H9 (cell line): ENCODE results near the gene PRUNE2. TPM values are rescaled to one million over a fixed set of nuclear protein-coding genes. Genes with fewer than 3 reads are reported as not detected.

Experiments
- DNase-seq: peaks from one replicate; pipeline ENCODE4 v3.0.0-alpha.2; 2017
- H2AFZ ChIP-seq: one replicate; pipeline ENCODE4 v1.6.1; 2013; ENCODE audit warnings: mild to moderate bottlenecking, low read length, control low read depth, moderate library complexity
- H2AK5ac ChIP-seq: 2 replicates; pipeline ENCODE4 v1.6.1; 2013; ENCODE audit warnings: low read length, control low read depth, mixed read lengths; ENCODE audit not compliant: insufficient read length
- H2BK120ac ChIP-seq: one replicate; pipeline ENCODE4 v1.6.1; 2013; ENCODE audit warnings: low read depth, mild to moderate bottlenecking, low read length, control low read depth, inconsistent platforms; ENCODE audit not compliant: poor library complexity, severe bottlenecking
- H2BK12ac ChIP-seq: 2 replicates; pipeline ENCODE4 v1.6.1; 2013; ENCODE audit warnings: low read length, control low read depth, mixed read lengths, low read depth; ENCODE audit not compliant: insufficient read length
- H2BK15ac ChIP-seq: 2 replicates; pipeline ENCODE4 v1.6.1; 2013; ENCODE audit warnings: low read depth, low read length, control low read depth
- H2BK20ac ChIP-seq: one replicate; pipeline ENCODE4 v1.6.1; 2013; ENCODE audit warnings: low read depth, mild to moderate bottlenecking, low read length, control low read depth, inconsistent platforms; ENCODE audit not compliant: poor library complexity, severe bottlenecking
- H2BK5ac ChIP-seq: 2 replicates; pipeline ENCODE4 v1.6.1; 2013; ENCODE audit warnings: low read length, control low read depth, mixed read lengths; ENCODE audit not compliant: insufficient read length
- H3K14ac ChIP-seq: 2 replicates; pipeline ENCODE4 v1.6.1; 2013; ENCODE audit warnings: low read length, control low read depth; ENCODE audit not compliant: insufficient read depth
- H3K18ac ChIP-seq: 2 replicates; pipeline ENCODE4 v1.6.1; 2013; ENCODE audit warnings: low read depth, mild to moderate bottlenecking, mixed read lengths, low read length, control low read depth; ENCODE audit not compliant: insufficient read length
- H3K23ac ChIP-seq: 2 replicates; pipeline ENCODE4 v1.6.1; 2013; ENCODE audit warnings: low read length, control low read depth, mixed read lengths, low read depth; ENCODE audit not compliant: insufficient read length
- H3K23me2 ChIP-seq: 2 replicates; pipeline ENCODE4 v1.6.1; 2013; ENCODE audit warnings: low read depth, mild to moderate bottlenecking, mixed read lengths, low read length, control low read depth; ENCODE audit not compliant: insufficient read length, poor library complexity, severe bottlenecking
- H3K27ac ChIP-seq: 2 replicates; pipeline ENCODE4 v1.5.1; 2013; ENCODE audit warnings: low read length, control low read depth, mixed read lengths, low read depth; ENCODE audit not compliant: insufficient read length
- H3K27me3 ChIP-seq: 2 replicates; pipeline ENCODE4 v1.6.1; 2013; ENCODE audit warnings: low read length, control low read depth, inconsistent platforms; ENCODE audit not compliant: insufficient read depth
- H3K4ac ChIP-seq: 2 replicates; pipeline ENCODE4 v1.6.1; 2013; ENCODE audit warnings: low read depth, mild to moderate bottlenecking, control low read depth, inconsistent platforms, low read length, moderate library complexity
- H3K4me1 ChIP-seq: 2 replicates; pipeline ENCODE4 v1.6.1; 2013; ENCODE audit warnings: low read length, control low read depth, inconsistent platforms; ENCODE audit not compliant: insufficient read depth
- H3K4me2 ChIP-seq: 2 replicates; pipeline ENCODE4 v1.6.1; 2013; ENCODE audit warnings: low read length, control low read depth, mixed read lengths; ENCODE audit not compliant: insufficient read length, insufficient read depth
- H3K56ac ChIP-seq: 2 replicates; pipeline ENCODE4 v1.6.1; 2013; ENCODE audit warnings: low read depth, mild to moderate bottlenecking, mixed read lengths, low read length, control low read depth; ENCODE audit not compliant: insufficient read length
- H3K79me1 ChIP-seq: 2 replicates; pipeline ENCODE4 v1.6.1; 2013; ENCODE audit warnings: low read depth, mild to moderate bottlenecking, moderate library complexity, low read length, control low read depth, inconsistent platforms; ENCODE audit not compliant: insufficient read depth, poor library complexity, severe bottlenecking
- H3K79me2 ChIP-seq: 2 replicates; pipeline ENCODE4 v1.6.1; 2013; ENCODE audit warnings: low read length, control low read depth, inconsistent platforms; ENCODE audit not compliant: insufficient read depth
- H3K9ac ChIP-seq: 2 replicates; pipeline ENCODE4 v1.6.1; 2013; ENCODE audit warnings: low read length, control low read depth, mixed read lengths; ENCODE audit not compliant: insufficient read length; ENCODE audit errors: extremely low read depth
- H3K9me3 ChIP-seq: one replicate; pipeline ENCODE4 v1.6.1; 2013; ENCODE audit warnings: low read depth, low read length, inconsistent platforms; ENCODE audit not compliant: control insufficient read depth
- H3T11ph ChIP-seq: one replicate; pipeline ENCODE4 v1.6.1; 2013; ENCODE audit warnings: mild to moderate bottlenecking, low read length, control low read depth, inconsistent platforms
- H4K20me1 ChIP-seq: one replicate; pipeline ENCODE4 v1.6.1; 2013; ENCODE audit not compliant: control insufficient read depth, insufficient read length, insufficient read depth
- H4K5ac ChIP-seq: 2 replicates; pipeline ENCODE4 v1.6.1; 2013; ENCODE audit warnings: low read depth, mild to moderate bottlenecking, mixed read lengths, low read length, control low read depth; ENCODE audit not compliant: insufficient read length
- H4K8ac ChIP-seq: replicated peaks from 2 replicates; pipeline ENCODE4 v1.6.1; 2013; ENCODE audit warnings: low read length, control low read depth, mixed read lengths, low read depth; ENCODE audit not compliant: insufficient read length
- H4K91ac ChIP-seq: 2 replicates; pipeline ENCODE4 v1.6.1; 2013; ENCODE audit warnings: low read depth, mild to moderate bottlenecking, moderate library complexity, mixed read lengths, low read length, control low read depth; ENCODE audit not compliant: insufficient read length
- H3K27ac Mint-ChIP-seq, 3 experiments: 2 replicates in 2 of 3; 3 replicates in 1 of 3; pipeline ENCODE4 v1.8.0; 2020 to 2021; ENCODE audit warnings: mixed read lengths in 3 of 3, mild to moderate bottlenecking in 1 of 3, moderate library complexity in 1 of 3
- H3K27me3 Mint-ChIP-seq: 2 replicates; pipeline ENCODE4 v1.8.0; 2021; ENCODE audit warnings: low read depth, mild to moderate bottlenecking, moderate library complexity, mixed read lengths
- H3K36me3 Mint-ChIP-seq, 3 experiments: 2 replicates in 2 of 3; 3 replicates in 1 of 3; pipeline ENCODE4 v1.8.0; 2020 to 2021; ENCODE audit warnings: low read depth in 3 of 3, mixed read lengths in 3 of 3; ENCODE audit not compliant: insufficient read depth in 1 of 3
- H3K4me1 Mint-ChIP-seq, 2 experiments: 2 replicates each; pipeline ENCODE4 v1.8.0; 2020; ENCODE audit warnings: mixed read lengths in 2 of 2
- H3K4me3 Mint-ChIP-seq, 2 experiments: 2 replicates in 1 of 2; 3 replicates in 1 of 2; pipeline ENCODE4 v1.8.0; 2020 to 2021; ENCODE audit warnings: mild to moderate bottlenecking in 2 of 2, mixed read lengths in 2 of 2, moderate library complexity in 1 of 2
- H3K9me3 Mint-ChIP-seq, 2 experiments: 2 replicates in 1 of 2; 3 replicates in 1 of 2; pipeline ENCODE4 v1.8.0; 2020; ENCODE audit warnings: mild to moderate bottlenecking in 2 of 2, mixed read lengths in 2 of 2, moderate library complexity in 1 of 2
- CTCF ChIP-seq: fragments of 200-600 bp; sonication (generic); conservative IDR thresholded peaks from 3 replicates; pipeline ENCODE4 v1.8.0; 2021; ENCODE audit warnings: antibody characterized with exemption, mild to moderate bottlenecking
- WGBS: extraction: QIAGEN DNeasy Blood & Tissue Kit; methylation state at CpG from one replicate; pipeline ENCODE4 v1.1.7; 2013; ENCODE audit warnings: missing lambda C conversion rate, low lambda C conversion rate, mixed read lengths; ENCODE audit not compliant: insufficient read length; ENCODE audit errors: extremely low coverage; 5-methylcytosine and 5-hydroxymethylcytosine counted together
- total RNA-seq: library from RNA; stranded (reverse); gene quantifications from 2 replicates; pipeline ENCODE4 v1.2.1, GENCODE V29; 2021

PRUNE2 gene
- total RNA-seq, 1 experiment from 2014 or later = 12.1 TPM

- H3K27me3 ChIP-seq = no peaks in the 10 kb centered on the region
- no peak for TF ChIP-seq CTCF
- H4K20me1 ChIP-seq = no peaks in the 10 kb centered on the region
- H2BK5ac ChIP-seq = no peak overlapping the region
- Mint-ChIP-seq H3K27ac (no peak overlapping the region), H3K36me3 (no peaks in the 10 kb centered on the region), H3K27me3 (no peaks in the 10 kb centered on the region), H3K4me3 (no peak overlapping the region), H3K4me1 (peaks cover 0 to 12% of the 10 kb centered on the region in 2 experiments; a peak in 3 of 4 replicates), H3K9me3 (no peaks in the 10 kb centered on the region)
- H4K91ac ChIP-seq = no peak overlapping the region
- no peaks in the 10 kb centered on the region for H3K79me1 ChIP-seq
- no peak overlapping the region for H2BK12ac ChIP-seq
- WGBS = no CpG with 5 or more reads among the region's 3 CpGs
- H3K4me2 ChIP-seq = no peak overlapping the region
- no peak overlapping the region for H2AK5ac ChIP-seq
- no peaks in the 10 kb centered on the region for H3K4me1 ChIP-seq
- no peak for DNase-seq
- H3K23ac ChIP-seq = no peak overlapping the region
- no peak overlapping the region for H2BK20ac ChIP-seq
- no peak overlapping the region for H2BK15ac ChIP-seq
- H4K5ac ChIP-seq = no peak overlapping the region
- H3K23me2 ChIP-seq = no peaks in the 10 kb centered on the region
- no peak overlapping the region for H3K56ac ChIP-seq
- H3K9ac ChIP-seq = no peak overlapping the region
- no peaks in the 10 kb centered on the region for H3K9me3 ChIP-seq
- no peak overlapping the region for H3K27ac ChIP-seq
- no peaks in the 10 kb centered on the region for H3K79me2 ChIP-seq
- no peak overlapping the region for H3K4ac ChIP-seq
- H3K14ac ChIP-seq = no peak overlapping the region
- no peak overlapping the region for H3T11ph ChIP-seq
- H3K18ac ChIP-seq = no peak overlapping the region
- no peak overlapping the region for H2BK120ac ChIP-seq
- no peak overlapping the region for H2AFZ ChIP-seq
- H4K8ac ChIP-seq = no peak overlapping the region
Measured at GRCh38 chr9:76751001-76751400, 154.9 kb downstream of the PRUNE2 start.
